Right renal pelvis (tissue), 4 donors: ENCODE measurements around the gene GALNT17. TPM values are rescaled to one million over a fixed set of nuclear protein-coding genes. Genes with fewer than 3 reads are reported as not detected.
"Not testable (repeated sequence)": the region's sequence is repeated elsewhere in the genome, so short reads cannot be mapped to it uniquely, and the experiment has no call there.

ENCODE experiments used
- DNase-seq, 4 donors: peaks; one replicate each; pipeline ENCODE4 v3.0.0-alpha.2; 2013; ENCODE audit warnings: low read depth in 4 of 4, low spot score in 3 of 4, missing footprints in 1 of 4
- polyA plus RNA-seq, 4 donors: library from polyadenylated mRNA; unstranded; fragments of 120-200 nt; gene quantifications; one replicate each; pipeline ENCODE4 v1.2.1, GENCODE V29; 2013; ENCODE audit not compliant: insufficient read length in 4 of 4

Gene GALNT17
- polyA plus RNA-seq, 4 donors: 3.6 to 6.0 (median 4.4) TPM

DNA sequence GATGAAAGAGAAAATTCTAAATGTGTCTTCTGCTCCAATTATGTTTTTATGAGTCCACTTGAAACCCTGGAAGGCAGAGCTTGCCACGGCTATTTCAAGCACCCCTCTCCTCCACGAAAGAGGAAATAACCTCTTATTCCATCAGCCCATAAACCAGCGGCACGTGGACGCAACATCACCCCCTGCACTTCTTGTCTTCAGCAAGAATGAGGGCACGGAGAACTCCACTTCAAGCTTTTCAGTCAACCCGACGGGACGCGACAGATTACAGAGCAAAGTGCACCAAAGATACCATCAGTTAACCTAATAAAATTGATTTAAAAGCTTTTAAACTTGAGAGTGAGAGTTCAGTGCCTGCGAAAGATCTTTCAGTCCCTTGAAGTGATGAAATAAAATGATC, 406.3 kb downstream of the GALNT17 start:
- DNase-seq: no peak

DNA sequence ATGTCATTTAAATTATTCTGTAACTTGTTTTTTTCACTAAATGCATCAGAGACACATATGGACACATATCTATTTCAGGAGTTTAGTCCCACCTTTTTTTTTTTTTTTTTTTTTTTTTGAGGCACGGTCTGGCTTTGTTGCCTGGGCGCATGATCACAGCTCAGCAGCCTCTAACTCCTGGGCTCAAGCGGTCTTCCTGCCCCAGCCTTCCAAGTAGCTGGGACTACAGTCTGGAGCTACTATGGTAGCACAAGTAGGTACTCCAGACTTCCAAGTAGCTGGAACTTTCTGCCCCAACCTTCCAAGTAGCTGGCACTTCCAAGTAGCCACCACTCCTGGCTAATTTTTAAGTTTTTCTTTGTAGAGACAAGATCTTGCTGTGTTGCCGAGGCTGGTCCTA, 407.7 kb downstream of the GALNT17 start:
- no peak for DNase-seq

DNA sequence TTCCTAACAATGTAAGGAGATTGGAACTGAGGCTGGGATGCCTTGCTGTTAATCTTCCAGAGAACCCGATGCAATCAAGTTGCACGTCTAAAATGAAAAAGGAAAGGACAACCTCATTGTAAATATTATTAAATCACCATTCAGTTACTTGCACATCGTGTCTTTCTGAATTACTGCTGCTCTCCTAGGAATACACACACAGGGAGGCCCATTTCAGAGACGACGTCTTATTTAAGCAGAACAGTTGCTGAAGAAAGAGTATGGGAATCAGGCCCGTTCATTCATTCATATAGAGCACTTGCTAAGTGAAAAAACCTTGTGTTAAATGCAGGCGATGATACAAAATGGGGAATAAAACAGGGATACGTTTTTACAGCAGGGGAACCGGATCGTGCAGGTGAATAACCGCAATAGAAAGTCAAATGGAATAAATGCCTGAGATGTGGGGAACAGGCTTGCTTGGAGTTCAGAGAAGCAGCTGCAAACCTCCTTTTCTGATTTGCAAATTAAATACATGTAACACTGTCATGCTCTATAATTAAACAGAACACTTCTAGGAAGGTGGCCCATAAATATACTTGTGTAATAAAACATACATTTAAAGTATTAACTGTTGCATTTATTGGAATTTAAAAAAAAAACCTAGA, 409.9 kb downstream of the GALNT17 start:
- no peak for DNase-seq

DNA sequence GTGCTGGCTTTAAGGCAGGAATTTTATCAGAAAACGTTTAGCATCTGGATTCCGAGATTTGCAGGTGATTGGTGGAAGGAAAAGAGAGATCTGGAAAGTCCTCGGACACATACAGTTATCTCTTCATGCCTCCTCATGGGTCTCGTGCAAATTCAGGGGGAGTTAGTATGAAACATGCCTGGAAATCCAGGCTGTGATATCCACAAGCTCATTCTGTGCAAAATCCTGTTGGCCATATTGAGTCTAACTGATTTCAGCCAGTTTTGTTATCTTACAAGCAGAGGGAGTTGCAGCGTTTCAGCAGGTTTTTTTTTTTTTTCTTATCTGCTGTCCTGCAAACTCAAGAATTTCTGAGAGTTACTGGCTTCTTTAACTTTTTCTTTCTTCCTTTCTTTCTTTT, 411.5 kb downstream of the GALNT17 start:
- no peak for DNase-seq

DNA sequence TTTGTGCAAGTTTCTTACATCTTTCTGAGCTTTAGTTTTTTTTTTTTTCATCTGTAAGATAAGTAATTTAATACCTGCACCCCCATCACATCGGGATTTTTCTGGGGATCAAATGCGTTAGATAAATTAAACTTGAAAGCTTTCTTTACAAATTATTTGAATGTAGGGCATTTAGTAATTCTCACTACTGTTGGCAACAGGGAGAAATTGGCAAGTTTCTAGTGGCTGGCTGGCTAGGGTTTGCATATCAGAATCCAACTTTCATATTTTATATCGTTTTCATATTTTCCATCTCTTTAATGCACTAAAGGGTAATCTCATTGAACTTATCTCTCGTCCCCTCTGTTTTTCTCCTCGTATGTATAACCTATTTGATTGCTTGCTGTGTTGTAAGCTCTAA, 412.9 kb downstream of the GALNT17 start:
- no peak for DNase-seq

- no peak for DNase-seq
Measured at GRCh38 chr7:71547426-71547825, 415.5 kb downstream of the GALNT17 start.

- DNase-seq: no peak
Measured at GRCh38 chr7:71548746-71549145, 416.8 kb downstream of the GALNT17 start.

GRCh38 chr7:71553306-71553705, 421.4 kb downstream of the GALNT17 start:
- no peak for DNase-seq

- DNase-seq: no peak
Measured at GRCh38 chr7:71555758-71556157, 423.8 kb downstream of the GALNT17 start.

- DNase-seq: no peak
Measured at GRCh38 chr7:71558806-71559613, 427.1 kb downstream of the GALNT17 start.

DNA sequence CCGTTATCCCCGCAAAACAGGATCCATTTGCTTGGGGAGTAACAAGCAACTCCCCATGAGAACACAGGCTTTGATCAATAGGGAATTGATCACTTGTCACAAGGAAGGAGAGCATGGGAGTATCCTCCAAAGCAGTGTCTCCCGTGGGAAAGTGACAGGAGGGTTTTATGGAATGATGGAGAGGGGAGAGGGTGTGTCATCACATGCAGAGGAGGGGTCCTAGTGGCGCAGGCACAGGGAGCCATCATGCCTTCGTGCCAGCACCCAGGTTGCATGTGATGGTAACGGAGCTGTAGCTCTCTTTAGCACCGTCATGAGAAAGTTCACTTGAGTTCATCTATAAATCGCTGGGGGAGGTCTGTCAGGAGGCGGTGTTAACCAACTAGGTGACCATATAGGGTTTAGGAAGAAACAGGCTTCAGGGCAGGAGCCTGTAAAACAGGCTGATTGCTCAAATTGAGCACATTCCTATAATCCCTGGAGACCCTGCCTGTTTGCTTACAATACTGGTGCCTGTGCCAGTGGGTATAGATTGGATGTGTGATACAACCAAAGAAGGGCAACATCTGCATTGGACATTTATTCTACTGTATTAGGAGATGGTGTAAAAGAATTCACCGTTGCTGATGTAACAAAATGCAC, 428.5 kb downstream of the GALNT17 start:
- DNase-seq: no peak

GRCh38 chr7:71563276-71563675, 431.3 kb downstream of the GALNT17 start:
- DNase-seq: no peak

DNA sequence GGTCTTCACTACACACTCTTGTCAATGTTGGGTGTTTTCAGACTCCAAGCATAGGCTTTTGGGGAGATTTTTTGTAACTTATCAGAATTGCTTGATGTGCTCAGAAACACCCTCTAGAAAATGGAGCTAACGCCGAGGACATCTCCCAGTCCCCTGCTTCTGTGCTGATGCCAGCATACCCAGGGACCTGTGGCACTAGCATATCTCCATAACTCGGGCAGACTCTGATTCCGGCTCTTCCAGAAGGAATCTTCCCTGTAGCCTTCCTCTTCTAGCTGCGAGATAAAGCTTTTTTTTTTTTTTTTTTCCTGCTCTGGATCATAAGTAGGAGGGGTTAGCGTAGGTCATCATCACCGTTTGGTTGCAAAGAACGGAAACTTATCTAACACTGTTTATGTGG, 434.4 kb downstream of the GALNT17 start:
- no peak for DNase-seq

- DNase-seq: no peak
Measured at GRCh38 chr7:71566991-71567390, 435.0 kb downstream of the GALNT17 start.

DNA sequence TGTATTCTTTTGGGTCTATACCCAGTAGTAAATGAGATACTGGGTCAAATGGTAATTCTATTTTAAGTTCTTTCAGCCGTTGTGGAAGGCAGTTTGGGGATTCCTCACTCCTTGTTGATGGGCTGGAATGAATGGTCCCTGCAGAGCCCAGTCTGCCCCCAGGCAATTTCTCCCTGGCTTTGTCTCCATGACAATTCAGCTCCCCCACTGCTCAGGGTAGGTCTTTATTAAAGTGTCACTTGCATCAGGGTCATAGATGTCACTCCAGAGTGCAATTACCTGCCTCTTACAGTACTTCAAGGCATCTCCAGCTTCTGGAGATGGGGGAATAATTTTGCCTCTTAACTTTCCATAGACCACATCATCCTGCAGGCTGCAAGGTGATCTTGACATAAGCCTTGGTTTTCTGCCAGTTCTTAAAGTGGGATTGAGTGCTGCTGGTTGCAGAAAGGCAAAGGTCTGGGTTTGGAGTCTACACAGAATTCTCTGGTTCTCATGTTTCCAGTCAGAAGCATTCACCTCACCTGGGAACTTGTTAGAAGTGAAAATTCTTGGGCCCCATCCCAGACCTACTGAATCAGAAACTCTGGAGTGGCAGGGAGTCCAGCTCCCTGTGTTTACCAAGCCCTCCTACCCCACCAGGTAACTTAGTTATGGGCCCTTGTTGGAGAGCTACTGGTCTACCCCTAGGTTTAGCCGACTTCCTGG, 442.4 kb downstream of the GALNT17 start:
- no peak for DNase-seq

GRCh38 chr7:71580027-71580426, 448.1 kb downstream of the GALNT17 start:
- DNase-seq: no peak

GRCh38 chr7:71584256-71584655, 452.3 kb downstream of the GALNT17 start:
- DNase-seq: no peak

GRCh38 chr7:71591876-71592275, 459.9 kb downstream of the GALNT17 start:
- DNase-seq: no peak

GRCh38 chr7:71592388-71592787, 460.4 kb downstream of the GALNT17 start:
- not testable (repeated sequence) for DNase-seq

GRCh38 chr7:71594736-71595135, 462.8 kb downstream of the GALNT17 start:
- DNase-seq: no peak

- DNase-seq: no peak
Measured at GRCh38 chr7:71595176-71595575, 463.2 kb downstream of the GALNT17 start.
